Measurements from ENCODE around the gene ZSCAN10. TPM values are rescaled to one million over a fixed set of nuclear protein-coding genes. Genes with fewer than 3 reads are reported as not detected.
"Not testable (repeated sequence)": the region's sequence is repeated elsewhere in the genome, so short reads cannot be mapped to it uniquely, and the experiment has no call there.

The ZSCAN10 gene
- total and polyA plus RNA-seq, 8 donors: 0.35 TPM; not detected in 7

DNA sequence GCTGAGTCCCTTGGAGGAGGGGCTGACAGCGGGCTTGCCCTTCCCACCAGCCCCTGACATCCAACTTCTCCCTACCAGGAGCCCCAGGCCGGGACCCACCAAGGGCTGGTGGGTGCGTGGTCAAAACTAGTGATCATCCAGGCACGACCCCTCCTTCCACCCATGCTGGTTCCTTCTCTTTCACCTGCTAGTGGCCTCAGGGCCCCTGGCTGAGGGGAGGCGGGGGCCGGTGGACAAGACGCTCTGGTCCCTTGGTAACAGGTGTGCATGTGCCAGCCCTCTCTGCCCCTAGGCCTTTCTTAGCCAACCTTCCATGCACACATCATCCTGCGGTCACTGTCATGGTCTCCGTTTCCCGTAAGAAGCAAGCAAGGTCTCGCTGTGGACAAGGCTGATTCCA is 44.1 kb upstream of the ZSCAN10 start:
- no peaks in the 10 kb centered on the region for H3K9me3 ChIP-seq
- H3K4me3 ChIP-seq: no peak overlapping the region
- WGBS, 2 donors: 90 to 91% methylated on average over 10 to 11 of the region's 11 CpGs
- intact Hi-C loops (cut with DNase I): no loop called here
- H3K36me3 ChIP-seq: peaks cover 0 to 10% (median 4%) of the 10 kb centered on the region in 3 donors
- no peak overlapping the region for H3K27ac ChIP-seq
- H3K4me1 ChIP-seq: no peaks in the 10 kb centered on the region
- no peak for DNase-seq
- no peak for FAIRE-seq
- no peak for ATAC-seq
- no peak for TF ChIP-seq CTCF (IDR thresholded peaks at IDR 0.05)
- no peaks in the 10 kb centered on the region for H3K27me3 ChIP-seq

GRCh38 chr16:3142770-3143169 is 43.7 kb upstream of the ZSCAN10 start:
- intact Hi-C loops (cut with DNase I): no loop called here
- H3K27me3 ChIP-seq: no peaks in the 10 kb centered on the region
- no peak overlapping the region for H3K4me3 ChIP-seq
- H3K9me3 ChIP-seq: no peaks in the 10 kb centered on the region
- no peak for ATAC-seq
- no peaks in the 10 kb centered on the region for H3K4me1 ChIP-seq
- WGBS, 2 donors: 84 to 92% methylated on average over 13 of the region's 13 CpGs
- TF ChIP-seq CTCF (IDR thresholded peaks at IDR 0.05): no peak
- FAIRE-seq: no peak
- H3K27ac ChIP-seq: no peak overlapping the region
- H3K36me3 ChIP-seq: peaks cover 0 to 10% (median 4%) of the 10 kb centered on the region in 3 donors
- peak in 1 of 6 donors; percentile 49 for DNase-seq

GRCh38 chr16:3142327-3142726 is 43.2 kb upstream of the ZSCAN10 start:
- H3K36me3 ChIP-seq: peaks cover 0 to 10% (median 4%) of the 10 kb centered on the region in 3 donors
- H3K27ac ChIP-seq: no peak overlapping the region
- H3K4me3 ChIP-seq: no peak overlapping the region
- WGBS, 2 donors: 95 to 97% methylated on average over 22 of the region's 22 CpGs
- intact Hi-C loops (cut with DNase I): no loop called here
- H3K4me1 ChIP-seq: no peaks in the 10 kb centered on the region
- no peaks in the 10 kb centered on the region for H3K27me3 ChIP-seq
- no peak for TF ChIP-seq CTCF (IDR thresholded peaks at IDR 0.05)
- DNase-seq: peak in 1 of 6 donors; percentile 64
- no peaks in the 10 kb centered on the region for H3K9me3 ChIP-seq
- FAIRE-seq: no peak
- no peak for ATAC-seq

DNA sequence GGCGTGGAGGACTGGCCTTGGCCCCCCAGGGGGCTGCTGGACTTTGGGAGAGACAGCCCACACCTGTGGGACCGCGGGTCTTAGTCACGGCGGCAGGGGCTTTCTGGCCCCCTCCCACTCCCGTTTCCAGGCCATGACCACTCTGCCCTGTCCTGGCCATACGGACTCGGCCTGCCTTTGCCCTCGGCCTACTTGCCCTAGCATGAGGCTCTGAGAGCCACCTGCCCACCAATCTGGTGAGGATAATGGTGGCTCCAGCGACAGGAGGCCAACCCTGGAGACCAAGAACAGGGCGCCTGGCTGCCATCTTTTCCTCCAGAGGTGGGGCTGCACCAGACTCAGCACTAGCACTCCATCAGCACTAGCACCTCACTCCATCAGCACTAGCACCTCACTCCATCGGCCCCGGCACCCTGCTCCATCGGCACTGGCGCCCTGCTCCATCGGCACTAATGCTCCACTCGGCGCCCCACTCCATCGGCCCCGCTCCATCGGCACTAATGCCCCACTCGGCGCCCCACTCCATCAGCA is 42.8 kb upstream of the ZSCAN10 start:
- Histone ChIP-seq H3K4me3 (no peak overlapping the region), H3K27me3 (no peaks in the 10 kb centered on the region), H3K27ac (no peak overlapping the region), H3K36me3 (peaks cover 0 to 10% (median 4%) of the 10 kb centered on the region in 3 donors), H3K9me3 (no peaks in the 10 kb centered on the region), H3K4me1 (no peaks in the 10 kb centered on the region)
- no peak for TF ChIP-seq CTCF (IDR thresholded peaks at IDR 0.05)
- no peak for FAIRE-seq
- intact Hi-C loops (cut with DNase I): no loop called here
- peak in 1 of 6 donors; percentile 67 for DNase-seq
- WGBS, 2 donors: 96 to 97% methylated on average over 22 to 23 of the region's 23 CpGs
- ATAC-seq: no peak

GRCh38 chr16:3140603-3141427 is 41.7 kb upstream of the ZSCAN10 start:
- H3K27ac ChIP-seq: no peak overlapping the region
- TF ChIP-seq CTCF (IDR thresholded peaks at IDR 0.05): no peak
- peaks cover 0 to 10% (median 4%) of the 10 kb centered on the region in 3 donors for H3K36me3 ChIP-seq
- DNase-seq (peak in 1 of 6 donors; percentile 65), ATAC-seq (no peak), FAIRE-seq (no peak)
- H3K27me3 ChIP-seq: no peaks in the 10 kb centered on the region
- WGBS, 2 donors: 95% methylated on average over 69 of the region's 69 CpGs
- H3K9me3 ChIP-seq: no peaks in the 10 kb centered on the region
- intact Hi-C loops (cut with DNase I): no loop called here
- no peak overlapping the region for H3K4me3 ChIP-seq
- peaks cover 0 to 7% (median 6%) of the 10 kb centered on the region in 3 donors for H3K4me1 ChIP-seq

GRCh38 chr16:3139561-3139960 is 40.5 kb upstream of the ZSCAN10 start:
- H3K36me3 ChIP-seq; ATAC-seq; FAIRE-seq; DNase-seq; H3K4me1 ChIP-seq; H3K9me3 ChIP-seq; H3K27me3 ChIP-seq; intact Hi-C loops (cut with DNase I); H3K27ac ChIP-seq; H3K4me3 ChIP-seq: not testable (repeated sequence)
- WGBS, 2 donors: 87% methylated on average over 9 of the region's 9 CpGs
